ENCODE data around the gene THAP12.

THAP12 gene

DNA sequence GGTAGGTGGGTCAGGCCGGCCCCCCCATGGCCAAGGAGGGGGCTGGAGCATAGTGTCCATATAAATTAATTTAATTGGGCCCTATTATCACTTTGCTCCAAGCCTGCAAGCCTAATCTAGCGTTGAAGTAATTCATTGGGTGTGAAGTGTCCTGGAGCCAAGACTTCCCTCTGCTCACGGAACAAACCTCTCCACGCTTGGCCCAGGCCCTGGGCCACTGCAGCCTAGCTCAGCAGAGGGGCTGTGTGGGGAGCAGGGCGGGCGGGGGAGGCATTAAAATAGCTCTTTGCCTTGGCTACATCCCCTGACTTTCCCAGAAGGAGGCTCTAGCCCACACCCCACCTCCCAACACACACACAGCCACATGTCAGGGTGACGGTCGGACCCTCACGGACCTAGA lies 73.5 kb downstream of the THAP12 start:
- DNase-seq = no peak

DNA sequence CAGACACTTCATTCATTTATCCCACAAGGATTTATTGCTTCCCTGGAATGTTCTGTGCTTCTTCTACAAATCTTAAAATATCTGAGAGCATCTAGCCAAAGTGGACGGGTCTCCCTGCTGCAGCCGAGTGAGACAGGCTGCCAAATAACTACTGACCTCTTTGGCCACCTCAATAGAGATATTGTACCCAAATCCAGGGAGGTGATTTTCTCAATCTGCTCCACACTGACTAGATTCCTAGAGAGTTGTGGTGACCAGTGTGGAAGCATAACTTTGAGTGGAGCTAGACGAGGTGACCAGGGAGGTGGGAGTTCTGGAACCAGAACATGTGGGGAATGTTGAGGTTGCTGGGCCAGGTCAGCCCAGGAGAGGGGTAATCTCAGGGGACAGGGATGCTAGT lies 77.5 kb downstream of the THAP12 start:
- no peak for DNase-seq

DNA sequence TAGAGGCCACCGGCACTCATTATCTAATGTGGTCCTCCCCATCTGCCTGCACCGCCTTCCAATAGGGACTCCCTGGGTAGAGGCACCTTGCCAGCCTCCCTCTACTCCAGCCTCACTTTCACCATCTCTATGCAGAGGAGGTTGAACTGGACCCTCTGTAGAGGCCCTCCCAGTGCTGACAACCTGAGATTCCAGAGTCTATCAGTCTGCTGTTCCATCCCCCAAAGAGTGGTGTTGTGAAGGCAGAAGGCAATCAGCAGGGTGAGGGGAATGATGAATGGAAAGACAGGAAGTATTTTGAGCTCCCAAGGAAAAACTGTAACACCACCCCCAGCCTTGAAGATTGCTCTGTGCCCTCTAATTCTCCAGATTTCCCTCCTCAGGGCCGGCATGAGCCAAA lies 77.9 kb downstream of the THAP12 start:
- no peak for DNase-seq

Measured in amygdala (tissue), 56 donors.